Measurements from ENCODE around the gene COL23A1. TPM values are rescaled to one million over a fixed set of nuclear protein-coding genes. Genes with fewer than 3 reads are reported as not detected.

Gene COL23A1
- total RNA-seq, 2 experiments from 2014 or later = 0.15 TPM; not detected in 1

- Mint-ChIP-seq H3K9me3 (no peaks in the 10 kb centered on the region), H3K27me3 (no peaks in the 10 kb centered on the region), H3K4me1 (ENCODE audit: low read depth) (no peaks in the 10 kb centered on the region), H3K27ac (no peak overlapping the region), H3K4me3 (no peak overlapping the region), H3K36me3 (no peaks in the 10 kb centered on the region)
- DNase-seq = no peak
- intact Hi-C loops (cut with micrococcal nuclease) = no loop called here
- CTCF ChIA-PET = no interaction called here
- POLR2A ChIA-PET = no interaction called here
Measured at GRCh38 chr5:178536541-178537466, 53.4 kb downstream of the COL23A1 start.

GRCh38 chr5:178535299-178536175 lies 54.7 kb downstream of the COL23A1 start:
- intact Hi-C loops (cut with micrococcal nuclease) = no loop called here
- Mint-ChIP-seq H3K27me3 (no peaks in the 10 kb centered on the region), H3K27ac (no peak overlapping the region), H3K36me3 (no peaks in the 10 kb centered on the region), H3K4me1 (ENCODE audit: low read depth) (no peaks in the 10 kb centered on the region), H3K4me3 (no peak overlapping the region), H3K9me3 (no peaks in the 10 kb centered on the region)
- no peak for DNase-seq
- POLR2A ChIA-PET = no interaction called here
- CTCF ChIA-PET = interaction anchor here (0.7 to 1.3 kb wide), 3 partner anchors 15 to 294 kb away, joined by 3 to 4 read pairs (median 3); no protein-coding TSS in a partner anchor

GRCh38 chr5:178533136-178533535 lies 57.1 kb downstream of the COL23A1 start:
- no peak for DNase-seq
- ChIA-PET CTCF (no interaction called here), POLR2A (no interaction called here)
- no peaks in the 10 kb centered on the region for H3K9me3 Mint-ChIP-seq
- H3K4me3 Mint-ChIP-seq = no peak overlapping the region
- H3K27me3 Mint-ChIP-seq = no peaks in the 10 kb centered on the region
- no peak overlapping the region for H3K27ac Mint-ChIP-seq
- no peaks in the 10 kb centered on the region for H3K36me3 Mint-ChIP-seq
- no peaks in the 10 kb centered on the region for H3K4me1 Mint-ChIP-seq (ENCODE audit: low read depth)
- intact Hi-C loops (cut with micrococcal nuclease) = no loop called here

GRCh38 chr5:178532666-178533065 lies 57.5 kb downstream of the COL23A1 start:
- no peaks in the 10 kb centered on the region for H3K4me1 Mint-ChIP-seq (ENCODE audit: low read depth)
- no peaks in the 10 kb centered on the region for H3K9me3 Mint-ChIP-seq
- H3K27me3 Mint-ChIP-seq = no peaks in the 10 kb centered on the region
- ChIA-PET CTCF (no interaction called here), POLR2A (no interaction called here)
- no peaks in the 10 kb centered on the region for H3K36me3 Mint-ChIP-seq
- H3K27ac Mint-ChIP-seq = no peak overlapping the region
- DNase-seq = no peak
- no peak overlapping the region for H3K4me3 Mint-ChIP-seq
- intact Hi-C loops (cut with micrococcal nuclease) = no loop called here

GRCh38 chr5:178532236-178532635 lies 58.0 kb downstream of the COL23A1 start:
- Mint-ChIP-seq H3K36me3 (no peaks in the 10 kb centered on the region), H3K4me3 (no peak overlapping the region), H3K4me1 (ENCODE audit: low read depth) (no peaks in the 10 kb centered on the region), H3K9me3 (no peaks in the 10 kb centered on the region), H3K27ac (no peak overlapping the region), H3K27me3 (no peaks in the 10 kb centered on the region)
- DNase-seq = no peak
- intact Hi-C loops (cut with micrococcal nuclease) = no loop called here
- ChIA-PET CTCF (no interaction called here), POLR2A (no interaction called here)

- no peak for DNase-seq
- intact Hi-C loops (cut with micrococcal nuclease) = no loop called here
- H3K4me3 Mint-ChIP-seq = no peak overlapping the region
- H3K4me1 Mint-ChIP-seq (ENCODE audit: low read depth) = no peaks in the 10 kb centered on the region
- no peaks in the 10 kb centered on the region for H3K27me3 Mint-ChIP-seq
- no peaks in the 10 kb centered on the region for H3K36me3 Mint-ChIP-seq
- no peak overlapping the region for H3K27ac Mint-ChIP-seq
- ChIA-PET POLR2A (no interaction called here), CTCF (no interaction called here)
- no peaks in the 10 kb centered on the region for H3K9me3 Mint-ChIP-seq
Measured at GRCh38 chr5:178531786-178532185, 58.4 kb downstream of the COL23A1 start.

- ChIA-PET CTCF (no interaction called here), POLR2A (no interaction called here)
- DNase-seq = no peak
- no peaks in the 10 kb centered on the region for H3K36me3 Mint-ChIP-seq
- H3K4me1 Mint-ChIP-seq (ENCODE audit: low read depth) = no peaks in the 10 kb centered on the region
- no peak overlapping the region for H3K27ac Mint-ChIP-seq
- intact Hi-C loops (cut with micrococcal nuclease) = no loop called here
- no peak overlapping the region for H3K4me3 Mint-ChIP-seq
- H3K9me3 Mint-ChIP-seq = no peaks in the 10 kb centered on the region
- no peaks in the 10 kb centered on the region for H3K27me3 Mint-ChIP-seq
Measured at GRCh38 chr5:178530526-178530925, 59.7 kb downstream of the COL23A1 start.

GRCh38 chr5:178529080-178529479 lies 61.1 kb downstream of the COL23A1 start:
- CTCF ChIA-PET = no interaction called here
- Mint-ChIP-seq H3K9me3 (no peaks in the 10 kb centered on the region), H3K4me3 (no peak overlapping the region), H3K27ac (no peak overlapping the region), H3K36me3 (no peaks in the 10 kb centered on the region), H3K27me3 (no peaks in the 10 kb centered on the region), H3K4me1 (ENCODE audit: low read depth) (no peaks in the 10 kb centered on the region)
- intact Hi-C loops (cut with micrococcal nuclease) = no loop called here
- POLR2A ChIA-PET = no interaction called here
- DNase-seq = no peak

GRCh38 chr5:178527458-178528307 lies 62.5 kb downstream of the COL23A1 start:
- no peak for DNase-seq
- intact Hi-C loops (cut with micrococcal nuclease) = no loop called here
- no peak overlapping the region for H3K27ac Mint-ChIP-seq
- H3K4me1 Mint-ChIP-seq (ENCODE audit: low read depth) = no peaks in the 10 kb centered on the region
- no peaks in the 10 kb centered on the region for H3K27me3 Mint-ChIP-seq
- no peaks in the 10 kb centered on the region for H3K9me3 Mint-ChIP-seq
- CTCF ChIA-PET = no interaction called here
- H3K36me3 Mint-ChIP-seq = no peaks in the 10 kb centered on the region
- H3K4me3 Mint-ChIP-seq = no peak overlapping the region
- POLR2A ChIA-PET = no interaction called here

GRCh38 chr5:178526773-178527457 lies 63.3 kb downstream of the COL23A1 start:
- H3K27me3 Mint-ChIP-seq = no peaks in the 10 kb centered on the region
- H3K36me3 Mint-ChIP-seq = no peaks in the 10 kb centered on the region
- ChIA-PET CTCF (interaction anchor here (1.1 kb wide), 1 partner anchor 15 kb away, joined by 3 read pairs; no protein-coding TSS in a partner anchor), POLR2A (no interaction called here)
- no peaks in the 10 kb centered on the region for H3K9me3 Mint-ChIP-seq
- H3K27ac Mint-ChIP-seq = no peak overlapping the region
- H3K4me1 Mint-ChIP-seq (ENCODE audit: low read depth) = no peaks in the 10 kb centered on the region
- intact Hi-C loops (cut with micrococcal nuclease) = no loop called here
- H3K4me3 Mint-ChIP-seq = no peak overlapping the region
- no peak for DNase-seq

- DNase-seq = no peak
- Mint-ChIP-seq H3K9me3 (no peaks in the 10 kb centered on the region), H3K27me3 (no peaks in the 10 kb centered on the region), H3K27ac (no peak overlapping the region), H3K36me3 (no peaks in the 10 kb centered on the region), H3K4me1 (ENCODE audit: low read depth) (no peaks in the 10 kb centered on the region), H3K4me3 (no peak overlapping the region)
- intact Hi-C loops (cut with micrococcal nuclease) = no loop called here
- ChIA-PET POLR2A (no interaction called here), CTCF (interaction anchor here (1.1 kb wide), 1 partner anchor 16 kb away, joined by 3 read pairs; no protein-coding TSS in a partner anchor)
Measured at GRCh38 chr5:178525906-178526732, 64.1 kb downstream of the COL23A1 start.
